ENCODE results near the gene C6orf163. TPM values are rescaled to one million over a fixed set of nuclear protein-coding genes. Genes with fewer than 3 reads are reported as not detected.

The C6orf163 gene
- total RNA-seq, 1 donor from 2014 or later = 4.5 TPM

DNA sequence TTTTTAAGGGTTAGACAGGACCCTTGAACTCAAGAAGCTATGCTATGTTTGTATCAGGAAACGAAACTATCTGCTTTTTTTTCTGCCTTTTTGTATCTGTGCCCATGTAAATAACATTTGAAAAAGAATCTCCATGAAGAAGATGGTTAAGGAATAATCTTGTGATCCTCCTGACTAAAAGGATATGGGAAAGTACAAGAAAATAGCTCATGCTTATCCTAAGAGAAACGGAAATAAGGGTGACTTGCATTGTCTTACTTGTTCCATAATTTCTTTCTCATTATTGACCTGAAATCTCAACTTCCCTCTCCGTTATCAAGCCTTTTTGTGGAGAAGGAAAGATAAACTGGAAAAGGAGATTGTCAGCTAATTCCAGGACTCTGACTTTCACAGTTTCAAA lies 57.2 kb downstream of the C6orf163 start:
- DNase-seq (ENCODE audit: low spot score) = no peak
- intact Hi-C loops (cut with DNase I) = loop anchor here (10.0 kb wide), 1 partner anchor 393 kb away; no protein-coding TSS in a partner anchor

DNA sequence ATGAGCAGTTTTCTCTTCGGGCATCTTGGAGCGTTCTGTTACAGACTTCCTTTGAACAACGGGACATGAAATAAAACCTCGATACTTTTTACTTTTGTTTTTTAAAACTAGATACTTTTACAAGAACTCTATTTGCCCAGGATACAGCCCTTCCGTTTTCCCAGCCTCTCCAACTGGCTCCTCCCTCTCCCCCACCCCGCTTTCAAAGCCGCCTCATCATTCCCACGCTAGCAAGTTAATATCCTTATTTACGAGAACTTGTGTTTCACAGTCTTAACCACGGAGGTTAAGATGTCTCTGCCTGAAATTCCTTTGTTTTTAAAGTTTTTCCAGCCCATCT lies 62.9 kb downstream of the C6orf163 start:
- DNase-seq (ENCODE audit: low spot score) = no peak
- intact Hi-C loops (cut with DNase I) = loop anchor here (5.0 to 10.0 kb wide), 2 partner anchors 180 to 387 kb away; partner anchors contain the start of gene RARS2

DNA sequence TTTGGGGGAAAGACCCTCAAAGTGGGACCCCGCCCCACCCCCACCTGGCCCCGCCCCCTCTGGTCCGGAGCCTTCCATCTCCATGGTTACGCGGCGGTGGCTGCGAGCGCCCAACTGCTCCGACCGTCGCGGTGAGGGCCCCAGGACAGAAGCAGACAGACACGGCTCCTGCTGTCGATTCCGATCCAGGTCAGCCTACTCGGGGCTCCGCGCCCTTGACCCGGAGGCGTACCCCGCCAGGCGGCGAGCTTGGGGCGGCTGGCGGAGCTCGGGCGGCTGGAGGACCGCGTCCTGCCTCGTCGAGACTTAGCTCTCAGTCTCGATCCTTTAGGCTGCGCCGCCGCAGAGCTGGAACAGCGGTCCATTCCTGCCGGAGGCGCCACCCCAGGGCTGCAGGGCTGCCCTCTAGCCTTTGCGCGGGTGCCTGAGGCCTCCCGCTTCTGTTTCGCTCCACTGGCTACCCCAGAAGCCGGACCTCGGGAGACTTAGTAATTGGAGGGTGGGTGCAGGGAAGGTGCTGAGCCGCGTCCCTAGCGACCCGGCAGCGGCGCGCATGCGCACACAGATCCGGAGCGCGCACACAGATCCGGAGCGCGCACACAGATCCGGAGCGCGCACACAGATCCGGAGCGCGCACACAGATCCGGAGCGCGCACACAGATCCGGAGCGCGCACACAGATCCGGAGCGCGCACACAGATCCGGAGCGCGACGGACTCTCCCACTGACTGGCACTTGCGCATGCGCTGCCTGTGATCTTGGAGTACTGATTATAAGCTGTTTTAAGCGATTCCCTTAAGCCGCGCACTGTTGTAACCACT lies 63.5 kb downstream of the C6orf163 start, which contains the start of gene CFAP206:
CFAP206 (plus strand) TSS at position 72 of the 820 bp plus-strand sequence. CDS start 1,868 bp downstream, outside the sequence.
- intact Hi-C loops (cut with DNase I) = loop anchor here (2.0 to 10.0 kb wide), 3 partner anchors 65 to 387 kb away; partner anchors contain the start of genes RARS2 and SLC35A1

DNA sequence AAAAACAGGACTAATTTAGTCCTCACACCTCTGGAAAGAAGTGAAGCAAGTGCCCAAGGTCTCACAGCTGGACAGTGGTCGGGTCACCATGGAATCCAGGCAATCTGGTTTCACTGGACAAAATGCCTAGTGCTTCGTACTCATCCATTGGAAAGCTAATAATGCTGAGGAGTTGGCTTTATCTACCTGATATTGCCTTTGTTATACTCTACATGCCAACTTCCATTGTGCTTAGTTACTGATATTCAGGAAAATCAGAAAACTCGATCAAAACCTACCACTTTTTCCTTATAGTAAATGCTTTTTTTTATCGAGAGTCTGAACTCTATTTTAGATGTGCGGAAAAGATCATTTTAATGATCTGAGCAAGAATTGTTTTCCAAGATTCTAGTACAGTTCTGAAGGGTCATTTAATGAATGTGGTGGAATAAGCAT lies 64.1 kb downstream of the C6orf163 start:
- no peak for DNase-seq (ENCODE audit: low spot score)
- intact Hi-C loops (cut with DNase I) = loop anchor here (2.0 to 10.0 kb wide), 3 partner anchors 64 to 386 kb away; partner anchors contain the start of genes RARS2 and SLC35A1

More for the DNA sequence above, 63.5 kb downstream of the C6orf163 start, which contains the start of gene CFAP206:
- DNase-seq (ENCODE audit: low spot score) = peak; percentile 89

Other genes starting within 250 kb of the C6orf163 start
- gene CGA, start 249.7 kb upstream of the C6orf163 start, total RNA-seq = not detected
- gene ZNF292, start 189.2 kb upstream of the C6orf163 start, total RNA-seq = 34.5 TPM
- 17.2 TPM for gene SMIM8, start 22.2 kb upstream of the C6orf163 start, total RNA-seq
- not detected for gene GJB7, start 15.5 kb upstream of the C6orf163 start, total RNA-seq
- gene CFAP206, start 63.2 kb downstream of the C6orf163 start, total RNA-seq = not detected
- gene SLC35A1, start 128.2 kb downstream of the C6orf163 start, total RNA-seq = 10.9 TPM
- gene RARS2, start 245.2 kb downstream of the C6orf163 start, total RNA-seq = 23.6 TPM
- gene ORC3, start 245.3 kb downstream of the C6orf163 start, total RNA-seq = 23.0 TPM

All from cardiac septum (tissue), 1 donor.